HCT116 (cell line): Measurements from ENCODE around the gene RTTN. TPM values are rescaled to one million over a fixed set of nuclear protein-coding genes. Genes with fewer than 3 reads are reported as not detected.

Experiments
- ATAC-seq: fragments of 200-7000 bp; cut with Tn5 transposase; 2 replicates; pipeline ENCODE4 v1.9.1; 2020; ENCODE audit warnings: mild to moderate bottlenecking, moderate library complexity
- BruUV-seq: library from RNA; stranded (reverse); fragments of 400-500 nt; replicated peaks from 2 replicates; lab custom pipeline; 2021; lab: Mats Ljungman, UMichigan
- CTCF ChIA-PET: fragments of 300-600 bp; sonication (Branson Sonifier 250); formaldehyde crosslinking; loops from one replicate; lab custom pipeline; 2021; ENCODE audit warnings: antibody characterized with exemption; lab: Charles Lee
- POLR2A ChIA-PET: fragments of 300-600, 350-600 bp; sonication (Branson Sonifier 250); formaldehyde crosslinking; loops from one replicate; lab custom pipeline; 2021; ENCODE audit warnings: antibody characterized with exemption; lab: Charles Lee
- RAD21 ChIA-PET, 2 experiments: fragments of 300-600 bp; sonication (Branson Sonifier 250); formaldehyde crosslinking; loops; one replicate each; lab custom pipeline; 2023; ENCODE audit warnings: low total read pairs in 2 of 2; ENCODE audit not compliant: uncharacterized antibody in 2 of 2, unreplicated experiment in 2 of 2, low non-redundant PET in 1 of 2; lab: Charles Lee
- DNase-seq: peaks from one replicate; pipeline ENCODE4 v3.0.0-alpha.2; 2010; ENCODE audit warnings: low read depth, low spot score
- H2AFZ ChIP-seq: fragments of 200-600 bp; shearing (Covaris generic), sonication (generic); 2 replicates; pipeline ENCODE4 v1.6.1; 2017; ENCODE audit warnings: low read depth, mixed run types, mixed read lengths, antibody characterized with exemption, low read length; ENCODE audit not compliant: poor library complexity, severe bottlenecking
- H3K27ac ChIP-seq: 2 replicates; pipeline ENCODE4 v1.5.1; 2012; ENCODE audit warnings: low read depth, low read length
- H3K27me3 ChIP-seq: fragments of 200-600 bp; sonication (generic); 2 replicates; pipeline ENCODE4 v1.6.1; 2016; ENCODE audit warnings: mixed run types, low read length, mixed read lengths; ENCODE audit not compliant: insufficient read depth
- H3K36me3 ChIP-seq, 2 experiments: fragments of 200-500 bp in 1 of 2; fragments of 200-600 bp in 1 of 2; sonication (Bioruptor generic) in 1 of 2; sonication (generic) in 1 of 2; 2 replicates each; pipeline versions ENCODE4 v1.5.1 to v1.6.1; 2014 to 2016; ENCODE audit warnings: low read length in 2 of 2, inconsistent platforms in 1 of 2, mixed read lengths in 1 of 2, mixed run types in 1 of 2; ENCODE audit not compliant: insufficient read depth in 2 of 2, control insufficient read depth in 1 of 2
- H3K4me1 ChIP-seq, 2 experiments: fragments of 200-600 bp in 1 of 2; sonication (generic) in 1 of 2; 2 replicates each; pipeline versions ENCODE4 v1.5.1 to v1.6.1; 2012 to 2017; ENCODE audit warnings: low read length in 2 of 2, inconsistent platforms in 1 of 2, mild to moderate bottlenecking in 1 of 2, mixed read lengths in 1 of 2, mixed run types in 1 of 2, moderate library complexity in 1 of 2; ENCODE audit not compliant: insufficient read depth in 2 of 2, control insufficient read depth in 1 of 2
- H3K4me2 ChIP-seq: fragments of 200-600 bp; sonication (generic); 2 replicates; pipeline ENCODE4 v1.6.1; 2017; ENCODE audit warnings: mixed run types, low read length, mixed read lengths
- H3K4me3 ChIP-seq, 2 experiments: fragments of 200-600 bp in 1 of 2; sonication (generic) in 1 of 2; replicated peaks in 1 of 2; 2 replicates each; pipeline ENCODE4 v1.5.1; 2011 to 2016; ENCODE audit warnings: low read length in 2 of 2, control low read depth in 1 of 2, low read depth in 1 of 2, mild to moderate bottlenecking in 1 of 2, mixed read lengths in 1 of 2, mixed run types in 1 of 2
- H3K79me2 ChIP-seq: fragments of 200-600 bp; sonication (generic); 2 replicates; pipeline ENCODE4 v1.6.1; 2017; ENCODE audit warnings: mild to moderate bottlenecking, mixed run types, low read length, moderate library complexity, mixed read lengths; ENCODE audit not compliant: insufficient read depth
- H3K9ac ChIP-seq: fragments of 200-600 bp; sonication (generic); 2 replicates; pipeline ENCODE4 v1.6.1; 2016; ENCODE audit warnings: low read length, mixed read lengths
- H3K9me2 ChIP-seq: fragments of 200-600 bp; sonication (generic), shearing (Covaris generic); 2 replicates; pipeline ENCODE4 v1.6.1; 2017; ENCODE audit warnings: mixed run types, mild to moderate bottlenecking, moderate library complexity; ENCODE audit not compliant: insufficient read depth
- H3K9me3 ChIP-seq, 2 experiments: fragments of 200-500 bp in 1 of 2; fragments of 200-600 bp in 1 of 2; sonication (Bioruptor generic) in 1 of 2; sonication (generic) in 1 of 2; 2 replicates each; pipeline ENCODE4 v1.6.1; 2014 to 2017; ENCODE audit warnings: low read length in 2 of 2, mixed read lengths in 2 of 2, inconsistent platforms in 1 of 2, low read depth in 1 of 2, mild to moderate bottlenecking in 1 of 2, mixed run types in 1 of 2, moderate library complexity in 1 of 2; ENCODE audit not compliant: control insufficient read depth in 1 of 2, insufficient read depth in 1 of 2
- H4K20me1 ChIP-seq: fragments of 200-600 bp; sonication (generic), shearing (Covaris generic); 2 replicates; pipeline ENCODE4 v1.6.1; 2017; ENCODE audit warnings: mixed run types, mild to moderate bottlenecking, moderate library complexity; ENCODE audit not compliant: insufficient read depth
- CEBPB ChIP-seq: IDR thresholded peaks from 2 replicates; pipeline ENCODE4 v1.6.1; 2012; ENCODE audit warnings: low read depth
- EGR1 ChIP-seq: IDR thresholded peaks from 2 replicates; pipeline ENCODE4 v1.6.1; 2012; ENCODE audit warnings: low read depth
- EZH2phosphoT487 ChIP-seq: fragments of 200-600 bp; IDR thresholded peaks from 2 replicates; pipeline ENCODE4 v1.6.1; 2018; ENCODE audit warnings: antibody characterized with exemption, borderline replicate concordance
- FOSL1 ChIP-seq: IDR thresholded peaks from 2 replicates; pipeline ENCODE4 v1.6.1; 2012; ENCODE audit warnings: low read depth
- JUND ChIP-seq: IDR thresholded peaks from 2 replicates; pipeline ENCODE4 v1.6.1; 2012
- RAD21 ChIP-seq: IDR thresholded peaks from 2 replicates; pipeline ENCODE4 v1.6.1; 2012; ENCODE audit warnings: low read depth, mild to moderate bottlenecking
- REST ChIP-seq: IDR thresholded peaks from 2 replicates; pipeline ENCODE4 v1.6.1; 2012; ENCODE audit warnings: low read depth
- SP1 ChIP-seq: IDR thresholded peaks from 2 replicates; pipeline ENCODE4 v1.6.1; 2012; ENCODE audit warnings: low read depth
- TCF7L2 ChIP-seq: IDR thresholded peaks from 2 replicates; pipeline ENCODE4 v1.7.0; 2011; ENCODE audit warnings: borderline replicate concordance, inconsistent platforms; ENCODE audit not compliant: insufficient read depth, insufficient read length; ENCODE audit errors: extremely low read depth
- YY1 ChIP-seq: IDR thresholded peaks from 2 replicates; pipeline ENCODE4 v1.6.1; 2011; ENCODE audit warnings: low read length, low read depth, moderate library complexity, mild to moderate bottlenecking; ENCODE audit not compliant: insufficient replicate concordance; ENCODE audit errors: extremely low read depth
- ZNF274 ChIP-seq: fragments of 200-500 bp; sonication (Bioruptor generic); IDR thresholded peaks from 2 replicates; pipeline ENCODE4 v1.6.1; 2014; ENCODE audit warnings: mild to moderate bottlenecking, low read depth, low read length, inconsistent platforms
- intact Hi-C: fragments of 100-400 bp; cut with micrococcal nuclease; formaldehyde crosslinking; loops from 2 replicates; pipeline ENCODE4 v1.10.0; 2022
- total RNA-seq: library from RNA; stranded (reverse); gene quantifications from one replicate; pipeline ENCODE4 v1.2.1, GENCODE V29; 2021; ENCODE audit not compliant: unreplicated experiment
- TF ChIP-seq, protein P1 (sequence below): IDR thresholded peaks from 2 replicates; pipeline ENCODE4 v1.6.1; 2011; ENCODE audit warnings: mild to moderate bottlenecking, low read length, moderate library complexity; ENCODE audit not compliant: insufficient replicate concordance; ENCODE audit errors: extremely low read depth
- TF ChIP-seq, protein P2 (sequence below): IDR thresholded peaks from 2 replicates; pipeline ENCODE4 v1.6.1; 2012
- TF ChIP-seq, protein P3 (sequence below): IDR thresholded peaks from 2 replicates; pipeline ENCODE4 v1.6.1; 2012

The RTTN gene
- total RNA-seq, 1 experiment from 2014 or later, result 41.2 TPM

GRCh38 chr18:70005580-70005979 is 199.9 kb downstream of the RTTN start:
- Histone ChIP-seq H3K4me1 (no peaks in the 10 kb centered on the region), H3K27me3 (no peaks in the 10 kb centered on the region), H3K4me2 (no peak overlapping the region), H3K9ac (no peak overlapping the region), H3K36me3 (0 out of 4 replicates have a peak, but pooled peaks cover 0 to 12% of the 10 kb centered on the region in 2 experiments), H3K4me3 (no peak overlapping the region), H2AFZ (no peak overlapping the region), H4K20me1 (no peaks in the 10 kb centered on the region), H3K9me3 (no peaks in the 10 kb centered on the region), H3K27ac (no peak overlapping the region), H3K79me2 (no peaks in the 10 kb centered on the region), H3K9me2 (no peaks in the 10 kb centered on the region)
- TF ChIP-seq FOSL1 (no peak), EGR1 (no peak), CEBPB (no peak), ZNF274 (no peak), REST (no peak), TCF7L2 (no peak), EZH2phosphoT487 (no peak), YY1 (no peak), RAD21 (no peak), SP1 (no peak), JUND (no peak)
- TF ChIP-seq, protein P1, sequence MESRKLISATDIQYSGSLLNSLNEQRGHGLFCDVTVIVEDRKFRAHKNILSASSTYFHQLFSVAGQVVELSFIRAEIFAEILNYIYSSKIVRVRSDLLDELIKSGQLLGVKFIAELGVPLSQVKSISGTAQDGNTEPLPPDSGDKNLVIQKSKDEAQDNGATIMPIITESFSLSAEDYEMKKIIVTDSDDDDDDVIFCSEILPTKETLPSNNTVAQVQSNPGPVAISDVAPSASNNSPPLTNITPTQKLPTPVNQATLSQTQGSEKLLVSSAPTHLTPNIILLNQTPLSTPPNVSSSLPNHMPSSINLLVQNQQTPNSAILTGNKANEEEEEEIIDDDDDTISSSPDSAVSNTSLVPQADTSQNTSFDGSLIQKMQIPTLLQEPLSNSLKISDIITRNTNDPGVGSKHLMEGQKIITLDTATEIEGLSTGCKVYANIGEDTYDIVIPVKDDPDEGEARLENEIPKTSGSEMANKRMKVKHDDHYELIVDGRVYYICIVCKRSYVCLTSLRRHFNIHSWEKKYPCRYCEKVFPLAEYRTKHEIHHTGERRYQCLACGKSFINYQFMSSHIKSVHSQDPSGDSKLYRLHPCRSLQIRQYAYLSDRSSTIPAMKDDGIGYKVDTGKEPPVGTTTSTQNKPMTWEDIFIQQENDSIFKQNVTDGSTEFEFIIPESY, result no peak
- TF ChIP-seq, protein P2, sequence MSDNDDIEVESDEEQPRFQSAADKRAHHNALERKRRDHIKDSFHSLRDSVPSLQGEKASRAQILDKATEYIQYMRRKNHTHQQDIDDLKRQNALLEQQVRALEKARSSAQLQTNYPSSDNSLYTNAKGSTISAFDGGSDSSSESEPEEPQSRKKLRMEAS, result no peak
- TF ChIP-seq, protein P3, sequence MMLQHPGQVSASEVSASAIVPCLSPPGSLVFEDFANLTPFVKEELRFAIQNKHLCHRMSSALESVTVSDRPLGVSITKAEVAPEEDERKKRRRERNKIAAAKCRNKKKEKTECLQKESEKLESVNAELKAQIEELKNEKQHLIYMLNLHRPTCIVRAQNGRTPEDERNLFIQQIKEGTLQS, result no peak
- DNase-seq (no peak), ATAC-seq (no peak)
- ChIA-PET CTCF (no interaction called here), RAD21 (no interaction called here), POLR2A (no interaction called here)
- no TSS peak for BruUV-seq
- intact Hi-C loops, result no loop called here
